Inferior parietal cortex (tissue), 1 donor: ENCODE results near the gene CHURC1.

Experiments used
- DNase-seq: peaks from one replicate; pipeline ENCODE4 v3.0.0-alpha.2; 2016; ENCODE audit errors: extremely low spot score

CHURC1 gene

DNA sequence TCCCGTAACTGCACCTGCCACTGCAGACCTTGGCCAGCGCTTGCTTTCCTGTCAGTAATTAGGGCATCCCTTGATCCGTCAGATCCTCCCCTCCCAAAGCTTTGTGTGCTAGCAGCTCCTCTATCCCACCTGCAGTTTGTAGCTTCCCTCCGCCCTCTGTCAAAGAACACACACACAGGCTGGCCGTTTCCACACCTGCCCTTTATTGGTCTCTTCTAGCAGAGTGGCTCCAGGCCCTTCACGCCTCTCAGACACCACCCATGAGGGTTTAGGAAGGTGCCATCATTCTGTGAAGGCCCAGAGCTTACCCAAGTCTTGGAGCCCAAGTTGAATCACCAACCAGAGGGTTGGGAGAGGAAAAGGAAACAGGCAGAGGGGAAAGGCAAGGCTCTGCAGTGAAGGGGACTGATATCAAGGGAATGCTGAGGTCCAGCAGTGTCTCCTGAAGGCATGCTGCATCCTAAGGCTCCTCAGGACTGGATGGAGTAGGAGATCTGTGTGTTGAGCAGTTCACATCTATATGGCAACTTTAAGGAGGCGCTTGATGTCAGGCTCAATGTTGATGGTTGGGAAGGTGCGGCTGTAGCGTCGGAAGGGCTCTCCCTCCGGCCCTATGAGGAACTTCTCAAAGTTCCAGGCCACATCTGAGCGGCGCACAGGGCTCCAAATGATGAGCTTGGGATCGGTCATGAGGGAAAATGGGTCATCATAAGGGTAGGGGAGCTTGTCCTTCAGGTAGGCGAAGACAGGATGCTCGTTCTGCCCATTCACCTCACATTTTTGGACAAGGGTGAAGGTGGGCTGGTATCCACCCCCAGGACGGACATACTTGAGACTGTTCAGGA lies 24.9 kb downstream of the CHURC1 start:
- no peak for DNase-seq

DNA sequence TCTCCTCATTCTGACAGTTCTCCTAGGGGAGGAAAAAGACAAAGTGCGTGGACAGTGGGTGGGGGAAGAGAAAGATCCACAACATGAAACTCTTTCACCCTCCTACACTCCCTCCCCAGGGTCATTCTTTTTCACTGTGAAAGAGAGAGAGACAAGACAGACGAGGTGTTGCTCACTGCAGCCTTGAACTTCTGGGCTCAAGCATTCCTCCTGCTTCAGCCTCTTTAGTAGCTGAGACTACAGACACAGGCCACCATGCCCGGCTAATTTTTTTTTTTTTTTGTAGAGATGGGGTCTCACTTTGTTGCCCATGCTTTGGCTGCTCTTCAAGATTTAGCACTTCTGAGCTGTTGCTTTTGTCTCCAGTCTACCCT lies 25.5 kb downstream of the CHURC1 start:
- DNase-seq = no peak

DNA sequence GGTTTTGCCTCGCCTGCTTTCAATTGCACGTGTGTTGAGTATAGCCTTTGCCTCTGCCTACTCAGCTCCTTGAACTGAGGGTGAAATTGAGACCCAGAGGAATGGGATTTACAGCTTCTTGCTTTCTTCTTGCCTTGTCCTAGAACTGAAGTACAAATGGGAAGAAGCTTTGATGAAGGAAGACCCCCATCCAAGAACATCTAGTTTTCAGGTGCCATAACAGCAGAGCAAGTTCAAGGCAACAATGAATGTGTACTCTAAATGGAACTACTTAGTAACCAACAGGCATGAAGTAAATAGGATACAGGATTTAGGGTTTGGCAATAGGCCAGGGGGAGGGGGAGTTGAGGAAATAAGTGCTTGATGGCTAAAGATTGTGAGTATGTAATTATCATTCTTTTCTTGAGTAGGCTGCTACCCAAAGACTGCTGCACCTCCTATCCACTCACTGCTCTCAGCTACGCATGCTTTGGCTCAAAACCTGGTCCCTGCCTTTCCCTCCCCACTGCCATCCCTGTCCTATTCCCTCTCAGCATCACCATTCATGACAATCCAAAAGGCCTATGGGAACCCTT lies 26.2 kb downstream of the CHURC1 start:
- DNase-seq = no peak

DNA sequence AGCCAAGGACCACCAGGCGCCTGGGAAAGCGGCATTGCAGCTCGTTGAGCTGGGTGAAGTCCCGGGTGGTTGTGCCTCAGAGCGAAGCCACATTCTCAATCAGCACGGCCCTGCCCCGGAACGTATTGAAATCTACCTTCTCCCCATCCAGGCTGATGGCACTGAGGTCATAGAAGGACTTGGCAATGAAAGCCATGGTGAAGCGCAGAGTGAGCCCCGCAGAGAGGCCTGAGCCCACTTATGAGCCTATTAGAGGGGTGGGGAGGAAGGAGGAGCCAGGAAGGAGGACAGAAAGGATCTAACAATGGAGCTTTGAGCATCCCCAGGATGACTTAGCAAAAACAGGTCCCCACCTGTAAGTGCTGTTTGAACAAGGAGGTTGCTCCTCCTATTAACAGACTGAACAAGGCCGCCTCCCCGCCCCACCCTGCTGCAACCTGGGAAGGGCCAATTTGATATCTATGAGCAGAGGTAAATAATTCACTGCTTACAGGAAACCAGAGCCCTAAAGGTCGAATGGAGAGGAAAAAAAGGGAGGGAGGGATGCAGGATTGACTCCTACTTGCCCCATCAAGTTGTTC lies 28.4 kb downstream of the CHURC1 start, which contains the start of gene GPX2:
GPX2 (minus strand) TSS at position 215 of the 581 bp plus-strand sequence; CDS start at position 196, 19 bp downstream.
- no peak for DNase-seq

DNA sequence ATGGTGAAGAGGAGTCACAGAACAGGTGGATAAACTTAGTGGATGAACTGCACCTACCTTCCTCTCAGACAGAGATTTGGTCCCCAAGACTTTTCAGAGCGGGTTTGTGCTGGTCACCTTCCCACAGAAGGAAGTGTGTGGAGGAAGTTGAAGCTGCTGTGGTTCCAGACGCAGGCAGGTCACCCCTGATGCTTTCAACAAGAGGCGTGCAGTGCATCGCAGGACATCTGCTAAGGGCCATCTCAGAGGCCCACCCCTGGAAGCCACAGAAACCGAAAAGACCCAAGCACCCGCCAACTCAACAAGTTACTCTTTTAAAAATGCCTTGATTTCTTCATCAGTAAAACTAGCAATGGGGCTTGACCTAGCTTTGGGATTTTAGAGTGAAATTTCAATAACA lies 29.3 kb downstream of the CHURC1 start:
- DNase-seq = no peak

DNA sequence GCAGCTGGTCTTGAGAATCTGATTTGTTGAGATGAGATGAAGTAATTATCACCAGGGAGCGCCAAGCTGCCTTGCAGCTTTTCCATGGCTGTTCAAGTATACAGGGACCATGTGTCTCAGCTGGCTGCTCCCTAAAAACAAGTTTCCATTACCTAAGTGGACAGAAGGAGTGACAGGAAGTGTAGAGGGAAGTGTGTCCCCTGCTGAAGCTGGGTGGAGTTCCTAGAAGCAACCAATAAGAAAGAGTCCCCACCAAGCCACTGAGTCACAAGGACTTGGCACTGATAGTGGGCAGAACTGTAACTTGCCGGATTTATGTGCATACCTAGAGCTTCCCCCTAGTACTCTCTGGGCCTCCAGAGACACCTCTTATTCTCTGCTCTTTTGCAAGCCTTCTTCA lies 29.8 kb downstream of the CHURC1 start:
- DNase-seq = no peak

DNA sequence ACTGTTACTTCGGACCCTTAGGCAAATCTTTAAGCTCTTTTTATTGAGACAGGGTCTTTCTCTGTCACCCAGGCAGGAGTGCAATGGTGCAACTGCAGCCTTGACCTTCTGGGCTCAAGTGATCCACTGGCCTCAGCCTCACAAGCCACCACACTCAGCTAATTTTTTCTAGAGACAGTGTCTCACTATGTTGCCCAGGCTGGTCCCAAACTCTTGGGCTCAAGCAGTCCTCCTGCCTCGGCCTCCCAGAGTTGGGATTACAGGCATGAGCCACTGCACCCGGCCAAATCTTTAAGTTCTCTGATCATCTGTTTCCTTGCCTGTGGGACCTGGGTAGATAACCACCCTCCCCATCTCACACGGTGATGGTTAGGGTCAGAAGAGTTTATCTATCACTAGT lies 30.6 kb downstream of the CHURC1 start:
- no peak for DNase-seq

DNA sequence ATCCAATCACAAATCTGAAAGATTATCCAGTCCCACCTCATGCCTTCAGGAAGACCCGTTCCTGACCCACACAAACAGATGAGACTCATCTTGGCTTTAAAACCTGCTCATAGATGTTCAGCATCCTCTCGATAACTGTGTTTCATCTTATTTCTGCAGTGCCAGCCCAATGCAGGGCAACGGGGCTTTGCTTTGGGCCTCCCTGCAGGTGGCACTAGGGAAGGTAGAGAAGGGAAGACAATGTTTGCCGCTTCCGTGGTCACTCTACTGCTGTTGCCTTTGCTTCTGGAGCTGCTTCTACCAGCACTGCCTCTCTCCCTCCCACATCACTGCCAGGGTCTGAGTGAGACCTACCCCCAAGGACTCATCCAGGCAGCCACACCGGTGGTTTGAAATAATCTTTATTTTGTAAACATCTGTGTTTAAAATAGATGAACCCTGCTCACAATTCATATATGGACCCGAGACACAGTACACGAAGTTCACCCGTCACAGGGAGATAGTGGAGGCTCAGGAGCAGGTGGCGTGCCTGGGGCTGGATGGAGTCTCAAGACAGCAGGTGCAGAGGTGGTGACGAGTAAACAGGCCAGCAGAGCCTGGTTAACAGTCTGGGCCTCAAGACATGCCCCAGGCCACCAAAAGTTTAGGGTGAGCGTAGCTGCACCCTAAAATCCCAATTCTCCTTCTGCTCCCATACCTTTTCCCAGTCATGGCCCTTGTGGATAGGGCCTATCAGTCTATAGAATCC lies 31.4 kb downstream of the CHURC1 start:
- DNase-seq = no peak

DNA sequence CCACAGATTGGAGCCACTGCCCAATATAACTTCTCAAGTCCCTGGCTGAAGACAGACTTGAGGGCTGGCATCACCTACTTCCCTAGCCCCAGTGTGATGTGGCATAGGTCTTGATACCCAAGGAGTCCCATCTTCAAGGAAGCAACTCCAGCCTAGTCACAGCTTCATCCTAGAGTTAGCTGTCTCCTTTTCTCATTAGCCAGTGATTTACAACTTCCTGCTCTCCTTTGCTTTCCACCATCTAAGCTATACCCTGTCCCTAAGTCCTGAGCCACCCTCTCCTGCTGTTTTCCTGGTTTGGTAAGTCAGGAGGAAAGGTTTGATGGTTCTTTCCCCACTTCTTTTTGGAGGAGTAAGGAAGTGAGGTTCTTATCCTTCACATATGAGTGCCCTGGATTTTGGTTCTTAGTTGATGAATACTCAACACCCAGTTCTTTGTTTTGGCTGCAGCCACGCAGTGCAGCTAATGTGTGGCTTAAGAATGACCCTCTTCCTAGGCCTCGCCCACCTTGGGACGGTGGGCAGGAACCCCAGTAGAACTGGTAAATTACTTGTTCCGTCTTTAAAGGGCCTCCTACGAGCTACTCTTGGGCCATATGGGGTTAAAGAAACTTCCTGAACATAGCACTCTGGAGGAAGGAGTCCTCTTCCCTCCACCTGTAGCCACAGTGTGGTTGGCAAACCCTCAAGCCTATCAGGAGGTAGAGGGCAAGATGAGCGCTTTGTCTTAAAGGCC lies 32.2 kb downstream of the CHURC1 start:
- DNase-seq = no peak

DNA sequence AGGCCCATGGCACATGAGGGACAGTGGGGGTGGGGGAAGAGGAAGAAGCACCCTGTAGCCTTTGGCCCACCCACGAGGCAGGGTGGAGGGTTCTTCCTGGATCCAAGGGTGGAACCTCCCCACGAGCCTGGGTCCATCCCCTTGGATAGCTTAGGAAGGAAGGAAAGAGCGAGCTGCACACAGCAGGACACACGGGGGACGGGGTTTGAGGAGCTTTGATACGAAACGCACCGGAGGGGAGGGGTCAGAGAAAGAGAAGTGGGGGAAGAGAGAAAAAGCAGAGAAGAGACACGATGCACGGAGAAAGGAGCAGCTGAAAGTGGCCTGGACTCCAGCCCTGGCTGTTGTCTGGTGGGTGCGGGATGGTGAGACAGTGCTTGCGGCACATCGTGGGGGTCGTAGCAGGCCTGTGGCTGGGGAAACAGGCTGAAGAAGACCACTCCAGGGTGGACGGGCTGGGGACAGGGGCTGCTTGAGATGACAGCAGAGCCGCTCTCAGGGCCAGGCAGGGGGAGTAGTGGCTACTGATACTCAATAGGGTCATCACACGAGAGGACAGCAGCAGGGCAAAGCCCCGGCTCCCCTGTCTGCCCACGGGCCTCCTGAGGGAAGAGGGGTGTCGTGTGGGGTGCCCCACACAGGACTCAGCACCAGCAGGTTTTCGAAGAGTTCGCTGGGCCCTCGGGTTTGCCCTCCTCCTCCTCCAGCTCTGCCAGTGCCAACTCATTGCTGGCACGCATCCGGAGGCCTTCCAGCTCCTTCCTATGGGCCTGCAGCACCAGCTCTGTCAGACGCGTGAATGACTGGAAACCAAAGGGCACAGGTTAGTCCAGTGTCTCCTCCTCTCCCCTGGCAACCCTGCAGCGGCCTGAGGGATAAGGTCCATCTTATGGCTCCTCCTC lies 33.7 kb downstream of the CHURC1 start:
- DNase-seq = no peak

DNA sequence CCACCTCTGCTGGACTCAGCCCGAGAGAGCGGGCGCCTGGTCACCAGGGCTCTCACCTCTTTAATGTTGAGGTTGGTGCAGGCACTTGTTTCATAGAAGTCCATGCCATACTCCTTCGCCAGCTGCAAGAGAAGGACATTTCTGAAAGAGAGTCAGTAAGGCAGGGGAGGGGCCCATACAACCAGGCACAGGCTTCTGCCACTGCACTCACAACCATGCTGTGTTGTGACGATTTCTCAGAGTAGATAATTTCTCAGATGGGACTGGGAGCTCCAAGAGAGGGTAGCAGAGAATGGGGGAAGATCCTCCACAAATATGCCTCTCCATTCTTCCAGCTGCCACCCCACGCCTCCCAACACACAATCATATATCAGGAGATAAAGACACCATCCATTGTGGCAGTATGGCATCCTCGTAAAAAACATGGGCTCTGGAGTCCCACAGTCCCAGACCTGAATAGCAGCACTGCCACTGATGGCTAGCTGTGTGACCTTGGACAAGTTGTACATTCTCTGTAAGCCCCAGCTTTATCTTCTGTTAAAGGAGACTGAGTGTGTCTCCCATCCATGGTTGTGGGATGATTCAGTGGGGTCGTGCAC lies 34.5 kb downstream of the CHURC1 start:
- no peak for DNase-seq

DNA sequence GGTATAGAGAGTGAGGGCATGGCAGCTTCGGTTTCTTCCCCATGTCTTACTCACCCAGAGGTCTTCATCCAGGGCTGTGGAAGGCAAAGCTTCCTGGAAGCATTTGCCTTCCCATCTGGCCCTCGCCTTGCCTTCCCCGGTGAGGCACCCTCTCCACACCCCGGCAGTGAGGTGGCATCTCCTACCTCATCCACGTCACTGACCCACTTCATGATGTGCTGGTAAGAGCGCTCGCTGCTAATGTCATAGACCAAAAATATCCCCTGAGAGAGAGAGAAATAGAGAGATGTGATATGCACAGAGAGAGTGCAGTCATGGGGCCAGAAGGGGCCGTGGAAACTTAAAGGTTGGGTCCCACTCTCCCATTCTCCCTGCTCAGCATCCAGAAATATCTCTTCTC lies 36.6 kb downstream of the CHURC1 start:
- no peak for DNase-seq

DNA sequence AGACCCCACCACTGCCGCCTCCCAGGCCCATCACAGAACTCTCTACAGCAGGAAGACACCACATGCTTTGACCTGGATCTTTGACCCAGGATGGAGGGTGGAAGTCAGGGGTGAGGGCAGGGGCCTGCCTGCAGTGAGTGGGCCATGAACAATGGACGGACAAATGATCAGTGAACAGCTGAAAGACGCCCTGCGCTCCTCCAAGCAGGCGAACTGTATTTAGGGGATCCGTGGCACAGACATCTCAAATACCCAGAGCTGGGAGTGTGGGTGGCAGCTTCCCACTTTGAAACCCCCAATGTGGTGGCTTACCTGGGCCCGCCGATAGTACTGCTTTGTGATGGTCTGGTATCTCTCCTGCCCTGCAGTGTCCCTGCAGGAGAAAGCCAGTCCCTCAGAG lies 37.0 kb downstream of the CHURC1 start:
- no peak for DNase-seq

DNA sequence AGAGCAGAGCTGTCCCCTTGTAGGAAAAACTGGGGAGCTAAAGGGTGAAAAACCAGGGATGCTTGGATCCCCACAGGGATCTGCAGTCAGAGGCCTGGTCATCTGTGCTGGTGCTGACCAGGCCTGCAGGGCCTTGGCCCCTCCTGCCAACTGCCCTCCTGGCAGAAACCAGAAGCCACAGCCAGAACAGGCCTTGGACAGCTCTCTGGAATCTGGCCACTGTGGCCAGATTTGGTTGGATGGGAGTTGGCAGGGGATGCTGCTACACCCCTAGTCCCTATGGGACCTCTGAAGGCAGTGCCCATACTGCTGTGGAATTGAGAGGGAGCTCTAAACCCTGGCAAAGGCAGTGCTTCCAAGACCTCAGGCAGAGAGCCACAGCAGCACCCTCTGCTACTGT lies 37.5 kb downstream of the CHURC1 start:
- no peak for DNase-seq

DNA sequence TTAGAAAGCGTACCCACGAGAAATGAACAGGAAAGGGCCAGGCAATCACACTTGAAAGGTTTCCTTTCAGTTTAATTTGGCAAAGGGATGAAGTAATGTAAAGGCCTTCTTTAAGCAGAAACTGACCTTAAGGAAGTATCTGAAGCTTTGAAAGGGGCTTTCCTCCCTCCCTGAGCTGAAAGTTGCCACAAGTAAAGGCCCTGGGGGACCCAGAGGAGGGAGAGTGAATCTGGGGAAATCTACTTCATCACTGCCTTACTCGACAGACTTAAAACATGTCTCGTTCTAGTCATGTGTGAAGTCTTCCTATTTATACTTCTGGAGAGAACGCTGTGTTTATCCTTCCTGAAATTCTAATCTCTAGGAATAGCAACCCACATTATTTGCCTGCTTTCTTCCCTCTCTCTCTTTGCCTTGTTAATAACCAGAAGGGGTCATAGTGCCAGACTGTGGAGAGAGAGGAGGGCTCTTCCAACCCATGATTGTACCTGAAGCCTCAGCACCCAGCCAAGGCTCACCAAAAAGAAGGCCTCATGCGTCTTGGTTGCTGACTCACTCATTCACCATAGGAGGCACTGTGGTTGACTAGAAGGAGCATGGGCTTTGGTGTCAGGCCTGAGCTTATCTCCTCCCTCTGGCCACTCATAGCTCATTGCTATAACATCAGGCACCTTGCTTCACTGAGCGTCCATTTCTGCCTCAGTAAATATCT lies 38.5 kb downstream of the CHURC1 start:
- DNase-seq = no peak

DNA sequence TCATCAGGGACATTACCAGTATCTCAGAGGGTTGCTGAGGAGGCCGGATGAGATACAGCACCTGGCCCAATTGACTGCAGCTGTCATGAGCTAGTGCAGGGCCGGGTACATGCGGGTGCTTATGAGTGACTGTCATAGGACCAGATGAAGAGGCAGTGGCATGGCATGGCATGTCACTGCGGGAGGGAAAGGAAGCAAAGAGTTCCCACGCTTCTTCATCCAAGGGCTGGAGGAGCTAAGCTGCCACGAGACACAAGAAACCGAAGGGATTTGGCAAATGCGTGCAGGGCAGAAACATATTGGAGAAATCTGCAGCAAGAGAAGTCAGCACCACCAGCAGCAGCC lies 39.0 kb downstream of the CHURC1 start:
- DNase-seq = no peak

DNA sequence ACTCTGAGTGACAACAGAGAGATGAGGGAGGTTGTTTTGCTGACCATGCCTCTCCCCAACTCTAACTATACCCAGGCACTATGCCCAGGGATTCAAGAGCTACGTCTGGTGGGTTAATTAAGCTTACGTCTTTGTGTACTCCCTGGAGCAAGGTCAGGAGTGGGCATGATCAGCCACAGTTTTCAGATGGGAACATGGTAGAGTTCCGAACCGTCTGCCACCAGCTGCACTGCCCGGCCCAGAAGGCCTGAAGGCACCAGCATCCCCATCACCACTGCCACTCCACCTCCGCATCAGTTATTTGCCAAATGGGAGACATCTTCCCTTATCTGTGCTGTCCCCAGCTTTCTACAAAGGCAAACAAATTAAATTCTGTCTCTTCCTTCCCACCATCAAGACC lies 39.4 kb downstream of the CHURC1 start:
- DNase-seq = no peak

DNA sequence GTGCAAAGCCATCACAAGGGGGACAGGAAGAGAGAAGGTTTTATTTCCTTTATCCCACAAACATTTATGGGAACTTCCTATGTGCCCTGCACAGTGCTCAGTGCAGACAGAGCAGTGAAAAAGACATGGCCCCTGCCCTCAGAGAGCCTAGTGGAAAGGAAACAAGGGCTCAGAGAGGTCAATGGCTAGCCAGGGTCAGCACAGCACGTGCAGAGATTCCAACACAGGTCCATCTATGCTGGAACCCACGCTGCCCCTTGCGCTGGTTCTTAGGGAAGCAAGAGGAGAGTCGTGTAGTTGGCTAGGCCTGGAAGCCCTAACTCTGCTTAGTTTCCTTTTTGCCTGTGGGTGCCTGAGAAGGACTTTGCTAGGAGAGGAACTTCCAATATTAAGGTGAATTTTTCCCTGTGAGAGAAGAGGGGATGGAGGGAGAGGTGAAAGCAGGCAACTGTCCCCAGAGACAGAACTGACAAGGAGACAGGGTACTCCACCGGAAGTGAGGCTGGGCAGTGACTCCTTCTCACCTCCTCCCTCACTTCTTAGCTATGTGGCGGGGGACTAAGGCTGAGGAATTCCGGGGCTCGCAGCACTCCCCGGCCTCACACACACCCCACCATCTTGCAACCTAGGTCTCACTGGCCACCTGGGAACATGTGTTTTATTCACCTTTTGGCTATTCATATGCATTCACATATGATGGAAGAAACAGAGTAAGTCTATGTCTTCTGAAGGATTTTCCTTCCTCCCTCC lies 40.4 kb downstream of the CHURC1 start:
- no peak for DNase-seq

DNA sequence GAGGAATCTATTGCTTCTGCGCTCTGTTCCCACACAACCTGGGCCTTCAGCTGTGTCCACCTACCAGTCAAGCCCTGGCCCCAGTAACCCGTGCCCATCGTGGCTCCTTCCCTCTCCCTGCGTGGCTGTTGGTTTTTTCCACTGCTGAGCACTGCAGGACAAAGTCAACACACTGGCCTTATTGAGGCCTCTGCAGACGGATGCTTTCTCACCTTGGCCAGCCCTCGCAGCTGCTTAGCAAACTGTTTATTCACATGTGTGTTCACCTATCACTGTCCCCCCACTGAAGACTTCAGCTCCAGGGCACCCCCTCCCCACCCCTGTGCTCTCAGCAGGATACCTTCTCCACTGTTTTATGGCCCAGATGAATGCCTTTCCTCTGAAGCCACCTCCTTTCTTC lies 41.0 kb downstream of the CHURC1 start:
- no peak for DNase-seq
